T47D (cell line): ENCODE results near the gene HSPA8.
"Not testable (repeated sequence)": the region's sequence is repeated elsewhere in the genome, so short reads cannot be mapped to it uniquely, and the experiment has no call there.

Experiments used
- DNase-seq, 2 experiments: peaks; one replicate each; pipeline versions ENCODE4 v3.0.0 to v3.0.0-alpha.2; 2011 to 2012; ENCODE audit warnings: low read depth in 1 of 2, low spot score in 1 of 2
- JUND ChIP-seq: IDR thresholded peaks from 2 replicates; pipeline ENCODE4 v1.6.1; 2012; ENCODE audit warnings: low read depth
- in situ Hi-C: cut with HindIII; loops from 2 replicates; pipeline ENCODE4 v1.10.0; 2016; ENCODE audit warnings: low sequenced_read_pairs, low pct_unique_long_range_greater_than_20kb

Gene HSPA8

GRCh38 chr11:123062892-123063825 is 1.2 kb upstream of the HSPA8 start:
- in situ Hi-C loops: no loop called here
- DNase-seq: peak in 1 of 2 experiments; percentile 83
- no peak for TF ChIP-seq JUND

GRCh38 chr11:123062158-123062891 is 389 bp upstream of the HSPA8 start:
- peak; percentile 91 to 100 for DNase-seq
- in situ Hi-C loops: no loop called here
- no peak for TF ChIP-seq JUND

GRCh38 chr11:123060277-123061000 is 1.5 kb downstream of the HSPA8 start:
- no peak for DNase-seq
- TF ChIP-seq JUND: no peak
- in situ Hi-C loops: no loop called here

GRCh38 chr11:123059041-123059920 is 2.7 kb downstream of the HSPA8 start:
- DNase-seq, in situ Hi-C loops: not testable (repeated sequence)
- peak; percentile 9; the same call in 1 of the 2 replicates for TF ChIP-seq JUND

- 0 out of 2 replicates have a peak, but pooled peaks have one; percentile 9 for TF ChIP-seq JUND
- in situ Hi-C loops: no loop called here
- DNase-seq: no peak
Measured at GRCh38 chr11:123057661-123058305, 4.2 kb downstream of the HSPA8 start.

- in situ Hi-C loops: no loop called here
- DNase-seq: no peak
- TF ChIP-seq JUND: no peak
Measured at GRCh38 chr11:123056835-123057491, 5.0 kb downstream of the HSPA8 start.

GRCh38 chr11:123055191-123055901 is 6.6 kb downstream of the HSPA8 start:
- DNase-seq: no peak
- no peak for TF ChIP-seq JUND
- in situ Hi-C loops: no loop called here

- in situ Hi-C loops: no loop called here
- TF ChIP-seq JUND: peak; percentile 75; the same call in 1 of the 2 replicates
- DNase-seq: peak; percentile 67 to 93
Measured at GRCh38 chr11:123054301-123055065, 7.5 kb downstream of the HSPA8 start.

- no peak for DNase-seq
- TF ChIP-seq JUND: 0 out of 2 replicates have a peak, but pooled peaks have one; percentile 46
- in situ Hi-C loops: no loop called here
Measured at GRCh38 chr11:123052901-123053721, 8.8 kb downstream of the HSPA8 start.
